ENCODE measurements around the gene BST1. TPM values are rescaled to one million over a fixed set of nuclear protein-coding genes. Genes with fewer than 3 reads are reported as not detected.

Gene BST1
- total RNA-seq, 1 experiment from 2014 or later: not detected

GRCh38 chr4:15725608-15726007 lies 22.7 kb downstream of the BST1 start:
- H3K27me3 Mint-ChIP-seq (ENCODE audit: low read depth): no peaks in the 10 kb centered on the region; the same call in 1 of the 2 replicates
- Histone ChIP-seq H2BK12ac (ENCODE audit: insufficient read length, low read depth, low read length) (no peak overlapping the region), H3K23ac (ENCODE audit: insufficient read length, low read depth, low read length) (no peak overlapping the region), H2AK5ac (ENCODE audit: insufficient read length, low read length) (no peak overlapping the region), H3K9me3 (ENCODE audit: control insufficient read depth, low read depth, low read length) (no peaks in the 10 kb centered on the region), H4K8ac (replicated peaks; ENCODE audit: insufficient read length, low read depth, low read length) (no peak overlapping the region), H4K20me1 (ENCODE audit: control insufficient read depth, insufficient read depth, insufficient read length) (no peaks in the 10 kb centered on the region), H3K4me1 (ENCODE audit: insufficient read depth, low read length) (no peaks in the 10 kb centered on the region), H3K27me3 (ENCODE audit: insufficient read depth, low read length) (no peaks in the 10 kb centered on the region), H2BK20ac (ENCODE audit: low read depth, low read length, poor library complexity, severe bottlenecking) (no peak overlapping the region), H3K23me2 (ENCODE audit: insufficient read length, low read depth, low read length, poor library complexity, severe bottlenecking) (no peaks in the 10 kb centered on the region), H3K9ac (ENCODE audit: extremely low read depth, insufficient read length, low read length) (no peak overlapping the region), H4K5ac (ENCODE audit: insufficient read length, low read depth, low read length) (no peak overlapping the region), H3T11ph (ENCODE audit: low read length) (no peak overlapping the region), H4K91ac (ENCODE audit: insufficient read length, low read depth, low read length) (no peak overlapping the region), H3K14ac (ENCODE audit: insufficient read depth, low read length) (no peak overlapping the region), H2BK15ac (ENCODE audit: low read depth, low read length) (no peak overlapping the region), H3K79me2 (ENCODE audit: insufficient read depth, low read length) (no peaks in the 10 kb centered on the region), H2BK120ac (ENCODE audit: low read depth, low read length, poor library complexity, severe bottlenecking) (no peak overlapping the region), H3K56ac (ENCODE audit: insufficient read length, low read depth, low read length) (no peak overlapping the region), H3K4ac (ENCODE audit: low read depth, low read length) (no peak overlapping the region), H3K27ac (ENCODE audit: insufficient read length, low read depth, low read length) (no peak overlapping the region), H3K79me1 (ENCODE audit: insufficient read depth, low read depth, low read length, poor library complexity, severe bottlenecking) (no peaks in the 10 kb centered on the region), H3K4me2 (ENCODE audit: insufficient read depth, insufficient read length, low read length) (no peak overlapping the region), H2BK5ac (ENCODE audit: insufficient read length, low read length) (no peak overlapping the region), H3K18ac (ENCODE audit: insufficient read length, low read depth, low read length) (no peak overlapping the region), H2AFZ (ENCODE audit: low read length) (no peak overlapping the region)
- H3K4me1 Mint-ChIP-seq: no peaks in the 10 kb centered on the region
- TF ChIP-seq CTCF (conservative IDR thresholded peaks at IDR 0.05): no peak
- no peak overlapping the region for H3K27ac Mint-ChIP-seq
- WGBS (ENCODE audit: extremely low coverage, insufficient read length, low lambda C conversion rate): no CpG with 5 or more reads among the region's 4 CpGs
- H3K36me3 Mint-ChIP-seq (ENCODE audit: insufficient read depth in 1 of 3, low read depth in 3 of 3): no peaks in the 10 kb centered on the region
- H3K9me3 Mint-ChIP-seq: no peaks in the 10 kb centered on the region
- DNase-seq: no peak
- no peak overlapping the region for H3K4me3 Mint-ChIP-seq
